GM12878 (cell line): ENCODE measurements around the gene GPR141. TPM values are rescaled to one million over a fixed set of nuclear protein-coding genes. Genes with fewer than 3 reads are reported as not detected.

ENCODE experiments used
- BMI1 ChIP-seq: fragments of 450-650 bp; IDR thresholded peaks from 2 replicates; pipeline ENCODE4 v1.6.1; 2016; ENCODE audit warnings: mild to moderate bottlenecking, moderate library complexity, borderline replicate concordance
- HDAC6 ChIP-seq: fragments of 200-600 bp; sonication (generic); IDR thresholded peaks from one replicate; pipeline ENCODE4 v1.8.0; 2017; ENCODE audit warnings: antibody characterized with exemption; ENCODE audit not compliant: unreplicated experiment
- JUNB ChIP-seq: IDR thresholded peaks from 2 replicates; pipeline ENCODE4 v1.6.1; 2016; ENCODE audit warnings: antibody characterized with exemption, mild to moderate bottlenecking
- KAT2A ChIP-seq: conservative IDR thresholded peaks from 2 replicates; pipeline ENCODE4 v1.6.1; 2011; ENCODE audit warnings: low read depth, low read length; ENCODE audit not compliant: control insufficient read depth
- KDM1A ChIP-seq: fragments of 200-600 bp; sonication (generic); IDR thresholded peaks from 2 replicates; pipeline ENCODE4 v1.6.1; 2016; ENCODE audit warnings: borderline replicate concordance
- SMARCA5 ChIP-seq: fragments of 450-650 bp; IDR thresholded peaks from 2 replicates; pipeline ENCODE4 v1.6.1; 2017; ENCODE audit warnings: mild to moderate bottlenecking
- TCF7 ChIP-seq: IDR thresholded peaks from 2 replicates; pipeline ENCODE4 v1.6.1; 2014; ENCODE audit warnings: antibody characterized with exemption, borderline replicate concordance
- ZNF207 ChIP-seq: fragments of 450-650 bp; IDR thresholded peaks from 2 replicates; pipeline ENCODE4 v1.6.1; 2014; ENCODE audit warnings: antibody characterized with exemption, mild to moderate bottlenecking, borderline replicate concordance
- ZZZ3 ChIP-seq: IDR thresholded peaks from 2 replicates; pipeline ENCODE4 v1.6.1; 2011; ENCODE audit warnings: low read depth; ENCODE audit not compliant: control insufficient read depth, insufficient read length
- polyA plus RNA-seq, 11 experiments: library from polyadenylated mRNA; depleted of rRNA in 4 of 11; unstranded in 6 of 11; stranded (reverse) in 5 of 11; fragments of >200 nt; fragmentation: Nextera tagmentation in 4 of 11; fragmentation: Illumina TruSeq in 1 of 11; extraction: Ambion mirVana in 4 of 11; extraction: Trizol in 1 of 11; gene quantifications; 1 replicate in 1 of 11; 2 replicates in 10 of 11; pipeline versions ENCODE4 v1.2.1 to v1.2.3, GENCODE V29; 2011 to 2016; ENCODE audit warnings: inconsistent platforms in 2 of 11, missing spikeins in 2 of 11, low read depth in 1 of 11
- total RNA-seq, 4 experiments: library from RNA; depleted of rRNA in 3 of 4; stranded (reverse); fragments of >200 nt in 3 of 4; fragmentation: Illumina TruSeq in 1 of 4; extraction: Trizol in 1 of 4; gene quantifications; 2 replicates each; pipeline versions ENCODE4 v1.2.1 to v1.2.3, GENCODE V29; 2013 to 2021
- TF ChIP-seq, protein P1 (sequence below): fragments of 450-650 bp; formaldehyde crosslinking; IDR thresholded peaks from 2 replicates; pipeline ENCODE4 v1.4.0; 2020; ENCODE audit warnings: mild to moderate bottlenecking, moderate library complexity
- TF ChIP-seq, protein P2 (sequence below): IDR thresholded peaks from 2 replicates; pipeline ENCODE4 v1.6.1; 2012; ENCODE audit warnings: low read depth, low read length, improper control_type of control experiment
- TF ChIP-seq, protein P3 (sequence below): fragments of 150-350 bp; IDR thresholded peaks from 2 replicates; pipeline ENCODE4 v1.6.1; 2016; ENCODE audit warnings: low read depth, low read length
- TF ChIP-seq, protein P4 (sequence below): fragments of 450-650 bp; IDR thresholded peaks from 2 replicates; pipeline ENCODE4 v1.6.1; 2016; ENCODE audit warnings: mild to moderate bottlenecking, moderate library complexity, borderline replicate concordance

Gene GPR141
- total and polyA plus RNA-seq, 10 of the 15 experiments (the other 5 are each of a cell fraction or from before 2014, with no cell fraction given): 0.56 to 3.9 (median 1.2) TPM

DNA sequence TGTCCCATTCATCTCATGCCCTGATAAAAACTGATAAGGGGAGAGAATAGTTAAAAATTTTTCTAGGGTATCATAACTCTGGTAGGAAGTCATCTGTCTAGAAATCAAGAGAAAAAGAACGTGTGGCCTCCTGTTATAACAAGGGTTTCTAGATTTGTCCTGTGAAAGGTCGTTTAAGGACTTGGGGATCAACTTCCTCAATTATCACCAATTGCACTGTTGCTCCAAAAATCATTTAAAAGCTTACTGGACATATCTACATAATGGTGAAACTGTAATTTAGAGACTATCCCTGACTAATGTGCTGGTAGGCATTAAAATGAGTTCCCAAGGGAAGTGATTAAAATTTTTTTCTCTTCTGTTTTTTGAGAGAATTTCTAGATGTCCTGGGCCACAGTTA is 58.2 kb downstream of the GPR141 start (continued):
- TF ChIP-seq, protein P1, sequence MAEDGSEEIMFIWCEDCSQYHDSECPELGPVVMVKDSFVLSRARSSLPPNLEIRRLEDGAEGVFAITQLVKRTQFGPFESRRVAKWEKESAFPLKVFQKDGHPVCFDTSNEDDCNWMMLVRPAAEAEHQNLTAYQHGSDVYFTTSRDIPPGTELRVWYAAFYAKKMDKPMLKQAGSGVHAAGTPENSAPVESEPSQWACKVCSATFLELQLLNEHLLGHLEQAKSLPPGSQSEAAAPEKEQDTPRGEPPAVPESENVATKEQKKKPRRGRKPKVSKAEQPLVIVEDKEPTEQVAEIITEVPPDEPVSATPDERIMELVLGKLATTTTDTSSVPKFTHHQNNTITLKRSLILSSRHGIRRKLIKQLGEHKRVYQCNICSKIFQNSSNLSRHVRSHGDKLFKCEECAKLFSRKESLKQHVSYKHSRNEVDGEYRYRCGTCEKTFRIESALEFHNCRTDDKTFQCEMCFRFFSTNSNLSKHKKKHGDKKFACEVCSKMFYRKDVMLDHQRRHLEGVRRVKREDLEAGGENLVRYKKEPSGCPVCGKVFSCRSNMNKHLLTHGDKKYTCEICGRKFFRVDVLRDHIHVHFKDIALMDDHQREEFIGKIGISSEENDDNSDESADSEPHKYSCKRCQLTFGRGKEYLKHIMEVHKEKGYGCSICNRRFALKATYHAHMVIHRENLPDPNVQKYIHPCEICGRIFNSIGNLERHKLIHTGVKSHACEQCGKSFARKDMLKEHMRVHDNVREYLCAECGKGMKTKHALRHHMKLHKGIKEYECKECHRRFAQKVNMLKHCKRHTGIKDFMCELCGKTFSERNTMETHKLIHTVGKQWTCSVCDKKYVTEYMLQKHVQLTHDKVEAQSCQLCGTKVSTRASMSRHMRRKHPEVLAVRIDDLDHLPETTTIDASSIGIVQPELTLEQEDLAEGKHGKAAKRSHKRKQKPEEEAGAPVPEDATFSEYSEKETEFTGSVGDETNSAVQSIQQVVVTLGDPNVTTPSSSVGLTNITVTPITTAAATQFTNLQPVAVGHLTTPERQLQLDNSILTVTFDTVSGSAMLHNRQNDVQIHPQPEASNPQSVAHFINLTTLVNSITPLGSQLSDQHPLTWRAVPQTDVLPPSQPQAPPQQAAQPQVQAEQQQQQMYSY (CRISPR knock-in tag): no peak
- TF ChIP-seq, protein P2, sequence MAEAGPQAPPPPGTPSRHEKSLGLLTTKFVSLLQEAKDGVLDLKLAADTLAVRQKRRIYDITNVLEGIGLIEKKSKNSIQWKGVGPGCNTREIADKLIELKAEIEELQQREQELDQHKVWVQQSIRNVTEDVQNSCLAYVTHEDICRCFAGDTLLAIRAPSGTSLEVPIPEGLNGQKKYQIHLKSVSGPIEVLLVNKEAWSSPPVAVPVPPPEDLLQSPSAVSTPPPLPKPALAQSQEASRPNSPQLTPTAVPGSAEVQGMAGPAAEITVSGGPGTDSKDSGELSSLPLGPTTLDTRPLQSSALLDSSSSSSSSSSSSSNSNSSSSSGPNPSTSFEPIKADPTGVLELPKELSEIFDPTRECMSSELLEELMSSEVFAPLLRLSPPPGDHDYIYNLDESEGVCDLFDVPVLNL: no peak
- TF ChIP-seq SMARCA5 (no peak), ZZZ3 (no peak), KDM1A (no peak), BMI1 (no peak), JUNB (no peak), HDAC6 (no peak), ZNF207 (no peak), TCF7 (no peak), KAT2A (no peak)
- TF ChIP-seq, protein P3, sequence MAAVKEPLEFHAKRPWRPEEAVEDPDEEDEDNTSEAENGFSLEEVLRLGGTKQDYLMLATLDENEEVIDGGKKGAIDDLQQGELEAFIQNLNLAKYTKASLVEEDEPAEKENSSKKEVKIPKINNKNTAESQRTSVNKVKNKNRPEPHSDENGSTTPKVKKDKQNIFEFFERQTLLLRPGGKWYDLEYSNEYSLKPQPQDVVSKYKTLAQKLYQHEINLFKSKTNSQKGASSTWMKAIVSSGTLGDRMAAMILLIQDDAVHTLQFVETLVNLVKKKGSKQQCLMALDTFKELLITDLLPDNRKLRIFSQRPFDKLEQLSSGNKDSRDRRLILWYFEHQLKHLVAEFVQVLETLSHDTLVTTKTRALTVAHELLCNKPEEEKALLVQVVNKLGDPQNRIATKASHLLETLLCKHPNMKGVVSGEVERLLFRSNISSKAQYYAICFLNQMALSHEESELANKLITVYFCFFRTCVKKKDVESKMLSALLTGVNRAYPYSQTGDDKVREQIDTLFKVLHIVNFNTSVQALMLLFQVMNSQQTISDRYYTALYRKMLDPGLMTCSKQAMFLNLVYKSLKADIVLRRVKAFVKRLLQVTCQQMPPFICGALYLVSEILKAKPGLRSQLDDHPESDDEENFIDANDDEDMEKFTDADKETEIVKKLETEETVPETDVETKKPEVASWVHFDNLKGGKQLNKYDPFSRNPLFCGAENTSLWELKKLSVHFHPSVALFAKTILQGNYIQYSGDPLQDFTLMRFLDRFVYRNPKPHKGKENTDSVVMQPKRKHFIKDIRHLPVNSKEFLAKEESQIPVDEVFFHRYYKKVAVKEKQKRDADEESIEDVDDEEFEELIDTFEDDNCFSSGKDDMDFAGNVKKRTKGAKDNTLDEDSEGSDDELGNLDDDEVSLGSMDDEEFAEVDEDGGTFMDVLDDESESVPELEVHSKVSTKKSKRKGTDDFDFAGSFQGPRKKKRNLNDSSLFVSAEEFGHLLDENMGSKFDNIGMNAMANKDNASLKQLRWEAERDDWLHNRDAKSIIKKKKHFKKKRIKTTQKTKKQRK: no peak
- TF ChIP-seq, protein P4, sequence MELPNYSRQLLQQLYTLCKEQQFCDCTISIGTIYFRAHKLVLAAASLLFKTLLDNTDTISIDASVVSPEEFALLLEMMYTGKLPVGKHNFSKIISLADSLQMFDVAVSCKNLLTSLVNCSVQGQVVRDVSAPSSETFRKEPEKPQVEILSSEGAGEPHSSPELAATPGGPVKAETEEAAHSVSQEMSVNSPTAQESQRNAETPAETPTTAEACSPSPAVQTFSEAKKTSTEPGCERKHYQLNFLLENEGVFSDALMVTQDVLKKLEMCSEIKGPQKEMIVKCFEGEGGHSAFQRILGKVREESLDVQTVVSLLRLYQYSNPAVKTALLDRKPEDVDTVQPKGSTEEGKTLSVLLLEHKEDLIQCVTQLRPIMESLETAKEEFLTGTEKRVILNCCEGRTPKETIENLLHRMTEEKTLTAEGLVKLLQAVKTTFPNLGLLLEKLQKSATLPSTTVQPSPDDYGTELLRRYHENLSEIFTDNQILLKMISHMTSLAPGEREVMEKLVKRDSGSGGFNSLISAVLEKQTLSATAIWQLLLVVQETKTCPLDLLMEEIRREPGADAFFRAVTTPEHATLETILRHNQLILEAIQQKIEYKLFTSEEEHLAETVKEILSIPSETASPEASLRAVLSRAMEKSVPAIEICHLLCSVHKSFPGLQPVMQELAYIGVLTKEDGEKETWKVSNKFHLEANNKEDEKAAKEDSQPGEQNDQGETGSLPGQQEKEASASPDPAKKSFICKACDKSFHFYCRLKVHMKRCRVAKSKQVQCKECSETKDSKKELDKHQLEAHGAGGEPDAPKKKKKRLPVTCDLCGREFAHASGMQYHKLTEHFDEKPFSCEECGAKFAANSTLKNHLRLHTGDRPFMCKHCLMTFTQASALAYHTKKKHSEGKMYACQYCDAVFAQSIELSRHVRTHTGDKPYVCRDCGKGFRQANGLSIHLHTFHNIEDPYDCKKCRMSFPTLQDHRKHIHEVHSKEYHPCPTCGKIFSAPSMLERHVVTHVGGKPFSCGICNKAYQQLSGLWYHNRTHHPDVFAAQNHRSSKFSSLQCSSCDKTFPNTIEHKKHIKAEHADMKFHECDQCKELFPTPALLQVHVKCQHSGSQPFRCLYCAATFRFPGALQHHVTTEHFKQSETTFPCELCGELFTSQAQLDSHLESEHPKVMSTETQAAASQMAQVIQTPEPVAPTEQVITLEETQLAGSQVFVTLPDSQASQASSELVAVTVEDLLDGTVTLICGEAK: no peak
